Measurements from ENCODE around the gene PYROXD2. TPM values are rescaled to one million over a fixed set of nuclear protein-coding genes. Genes with fewer than 3 reads are reported as not detected.

PYROXD2 gene
- total and polyA plus RNA-seq, 2 experiments from 2014 or later, result 1.3 to 2.6 TPM

DNA sequence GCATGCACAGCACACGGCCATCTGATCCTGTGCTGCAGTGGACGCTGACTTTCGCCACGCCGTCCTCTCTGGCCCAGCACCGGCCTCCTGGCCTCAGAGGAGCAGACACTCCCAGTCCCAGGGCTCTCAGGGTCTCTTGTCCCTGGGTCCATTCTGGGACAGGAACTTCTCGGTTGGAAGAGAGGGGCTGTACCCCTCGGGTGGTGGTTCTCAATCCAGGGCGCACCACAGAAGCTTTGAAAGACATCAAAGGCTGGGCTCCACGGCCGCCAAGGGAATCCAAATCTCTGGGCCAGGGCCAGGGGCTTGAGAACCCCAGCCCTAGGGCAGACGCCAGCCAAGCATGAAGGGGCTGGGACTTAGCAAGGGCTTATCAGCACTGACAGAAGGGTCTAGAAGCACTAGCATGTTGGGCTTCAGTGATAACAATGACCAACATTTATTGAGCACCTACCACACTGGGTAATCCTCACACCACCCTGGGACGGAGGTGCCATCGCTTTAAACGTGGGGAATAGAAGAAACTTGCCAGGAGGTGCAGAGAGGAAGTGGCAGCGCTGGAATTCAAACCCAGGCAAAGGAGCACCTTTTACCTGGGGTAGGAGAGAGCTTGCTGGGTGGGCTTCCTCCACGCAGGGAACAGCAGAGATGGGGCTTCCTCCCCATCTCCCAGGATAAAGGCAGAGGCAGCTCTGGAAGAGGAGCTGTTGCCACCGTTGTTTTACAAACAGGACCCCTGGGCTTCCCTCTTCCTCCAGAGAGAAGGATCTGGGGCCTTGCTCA, 1.8 kb upstream of the PYROXD2 start:
- Histone ChIP-seq H3F3A (replicated peaks; ENCODE audit: low read depth) (no peaks in the 10 kb centered on the region), H3K27ac (ENCODE audit: low read depth) (no peak overlapping the region), H4K20me1 (replicated peaks; ENCODE audit: insufficient read depth) (no peaks in the 10 kb centered on the region), H2AFZ (no peak overlapping the region), H3K4me1 (ENCODE audit: insufficient read depth) (peaks cover 14% of the 10 kb centered on the region), H3K4me3 (no peak overlapping the region), H3K4me2 (no peak overlapping the region), H3K79me2 (replicated peaks; ENCODE audit: insufficient read depth) (no peaks in the 10 kb centered on the region), H3K27me3 (ENCODE audit: insufficient read depth) (no peaks in the 10 kb centered on the region), H3K36me3 (ENCODE audit: insufficient read depth) (no peaks in the 10 kb centered on the region), H3K9me2 (ENCODE audit: insufficient read depth) (no peaks in the 10 kb centered on the region)
- no peak for DNase-seq (ENCODE audit: low spot score)
- Mint-ChIP-seq H3K27me3 (ENCODE audit: insufficient read depth, low read depth, poor library complexity) (peaks cover 7% of the 10 kb centered on the region), H3K27ac (no peak overlapping the region), H3K36me3 (ENCODE audit: low read depth) (peaks cover 8% of the 10 kb centered on the region; the same call in 2 of the 3 replicates), H3K4me3 (no peak overlapping the region), H3K9me3 (no peaks in the 10 kb centered on the region), H3K4me1 (peaks cover 12% of the 10 kb centered on the region; the same call in 2 of the 3 replicates)
- ATAC-seq, result no peak
- TF ChIP-seq NANOG (IDR thresholded peaks at IDR 0.05; ENCODE audit: borderline replicate concordance), result no peak
- TF ChIP-seq, protein P1, sequence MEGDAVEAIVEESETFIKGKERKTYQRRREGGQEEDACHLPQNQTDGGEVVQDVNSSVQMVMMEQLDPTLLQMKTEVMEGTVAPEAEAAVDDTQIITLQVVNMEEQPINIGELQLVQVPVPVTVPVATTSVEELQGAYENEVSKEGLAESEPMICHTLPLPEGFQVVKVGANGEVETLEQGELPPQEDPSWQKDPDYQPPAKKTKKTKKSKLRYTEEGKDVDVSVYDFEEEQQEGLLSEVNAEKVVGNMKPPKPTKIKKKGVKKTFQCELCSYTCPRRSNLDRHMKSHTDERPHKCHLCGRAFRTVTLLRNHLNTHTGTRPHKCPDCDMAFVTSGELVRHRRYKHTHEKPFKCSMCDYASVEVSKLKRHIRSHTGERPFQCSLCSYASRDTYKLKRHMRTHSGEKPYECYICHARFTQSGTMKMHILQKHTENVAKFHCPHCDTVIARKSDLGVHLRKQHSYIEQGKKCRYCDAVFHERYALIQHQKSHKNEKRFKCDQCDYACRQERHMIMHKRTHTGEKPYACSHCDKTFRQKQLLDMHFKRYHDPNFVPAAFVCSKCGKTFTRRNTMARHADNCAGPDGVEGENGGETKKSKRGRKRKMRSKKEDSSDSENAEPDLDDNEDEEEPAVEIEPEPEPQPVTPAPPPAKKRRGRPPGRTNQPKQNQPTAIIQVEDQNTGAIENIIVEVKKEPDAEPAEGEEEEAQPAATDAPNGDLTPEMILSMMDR (conservative IDR thresholded peaks at IDR 0.05; ENCODE audit: low read depth in 2 of 2), result no peak
- no peak for TF ChIP-seq STAT1 (IDR thresholded peaks at IDR 0.05; ENCODE audit: unreplicated experiment)
- TF ChIP-seq ZNF114 (CRISPR knock-in tag; IDR thresholded peaks at IDR 0.05), result no peak
- no peak for TF ChIP-seq JUNB (IDR thresholded peaks at IDR 0.05; ENCODE audit: unreplicated experiment)
- TF ChIP-seq, protein P2, sequence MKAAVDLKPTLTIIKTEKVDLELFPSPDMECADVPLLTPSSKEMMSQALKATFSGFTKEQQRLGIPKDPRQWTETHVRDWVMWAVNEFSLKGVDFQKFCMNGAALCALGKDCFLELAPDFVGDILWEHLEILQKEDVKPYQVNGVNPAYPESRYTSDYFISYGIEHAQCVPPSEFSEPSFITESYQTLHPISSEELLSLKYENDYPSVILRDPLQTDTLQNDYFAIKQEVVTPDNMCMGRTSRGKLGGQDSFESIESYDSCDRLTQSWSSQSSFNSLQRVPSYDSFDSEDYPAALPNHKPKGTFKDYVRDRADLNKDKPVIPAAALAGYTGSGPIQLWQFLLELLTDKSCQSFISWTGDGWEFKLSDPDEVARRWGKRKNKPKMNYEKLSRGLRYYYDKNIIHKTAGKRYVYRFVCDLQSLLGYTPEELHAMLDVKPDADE (IDR thresholded peaks at IDR 0.05), result no peak
- TF ChIP-seq EZH2phosphoT487 (IDR thresholded peaks at IDR 0.05; ENCODE audit: unreplicated experiment), result no peak
- TF ChIP-seq ZNF331 (CRISPR knock-in tag; IDR thresholded peaks at IDR 0.05; ENCODE audit: low read depth), result no peak
- no peak for TF ChIP-seq EZH2 (IDR thresholded peaks at IDR 0.05; ENCODE audit: low read depth, unreplicated experiment)
- TF ChIP-seq, protein P3, sequence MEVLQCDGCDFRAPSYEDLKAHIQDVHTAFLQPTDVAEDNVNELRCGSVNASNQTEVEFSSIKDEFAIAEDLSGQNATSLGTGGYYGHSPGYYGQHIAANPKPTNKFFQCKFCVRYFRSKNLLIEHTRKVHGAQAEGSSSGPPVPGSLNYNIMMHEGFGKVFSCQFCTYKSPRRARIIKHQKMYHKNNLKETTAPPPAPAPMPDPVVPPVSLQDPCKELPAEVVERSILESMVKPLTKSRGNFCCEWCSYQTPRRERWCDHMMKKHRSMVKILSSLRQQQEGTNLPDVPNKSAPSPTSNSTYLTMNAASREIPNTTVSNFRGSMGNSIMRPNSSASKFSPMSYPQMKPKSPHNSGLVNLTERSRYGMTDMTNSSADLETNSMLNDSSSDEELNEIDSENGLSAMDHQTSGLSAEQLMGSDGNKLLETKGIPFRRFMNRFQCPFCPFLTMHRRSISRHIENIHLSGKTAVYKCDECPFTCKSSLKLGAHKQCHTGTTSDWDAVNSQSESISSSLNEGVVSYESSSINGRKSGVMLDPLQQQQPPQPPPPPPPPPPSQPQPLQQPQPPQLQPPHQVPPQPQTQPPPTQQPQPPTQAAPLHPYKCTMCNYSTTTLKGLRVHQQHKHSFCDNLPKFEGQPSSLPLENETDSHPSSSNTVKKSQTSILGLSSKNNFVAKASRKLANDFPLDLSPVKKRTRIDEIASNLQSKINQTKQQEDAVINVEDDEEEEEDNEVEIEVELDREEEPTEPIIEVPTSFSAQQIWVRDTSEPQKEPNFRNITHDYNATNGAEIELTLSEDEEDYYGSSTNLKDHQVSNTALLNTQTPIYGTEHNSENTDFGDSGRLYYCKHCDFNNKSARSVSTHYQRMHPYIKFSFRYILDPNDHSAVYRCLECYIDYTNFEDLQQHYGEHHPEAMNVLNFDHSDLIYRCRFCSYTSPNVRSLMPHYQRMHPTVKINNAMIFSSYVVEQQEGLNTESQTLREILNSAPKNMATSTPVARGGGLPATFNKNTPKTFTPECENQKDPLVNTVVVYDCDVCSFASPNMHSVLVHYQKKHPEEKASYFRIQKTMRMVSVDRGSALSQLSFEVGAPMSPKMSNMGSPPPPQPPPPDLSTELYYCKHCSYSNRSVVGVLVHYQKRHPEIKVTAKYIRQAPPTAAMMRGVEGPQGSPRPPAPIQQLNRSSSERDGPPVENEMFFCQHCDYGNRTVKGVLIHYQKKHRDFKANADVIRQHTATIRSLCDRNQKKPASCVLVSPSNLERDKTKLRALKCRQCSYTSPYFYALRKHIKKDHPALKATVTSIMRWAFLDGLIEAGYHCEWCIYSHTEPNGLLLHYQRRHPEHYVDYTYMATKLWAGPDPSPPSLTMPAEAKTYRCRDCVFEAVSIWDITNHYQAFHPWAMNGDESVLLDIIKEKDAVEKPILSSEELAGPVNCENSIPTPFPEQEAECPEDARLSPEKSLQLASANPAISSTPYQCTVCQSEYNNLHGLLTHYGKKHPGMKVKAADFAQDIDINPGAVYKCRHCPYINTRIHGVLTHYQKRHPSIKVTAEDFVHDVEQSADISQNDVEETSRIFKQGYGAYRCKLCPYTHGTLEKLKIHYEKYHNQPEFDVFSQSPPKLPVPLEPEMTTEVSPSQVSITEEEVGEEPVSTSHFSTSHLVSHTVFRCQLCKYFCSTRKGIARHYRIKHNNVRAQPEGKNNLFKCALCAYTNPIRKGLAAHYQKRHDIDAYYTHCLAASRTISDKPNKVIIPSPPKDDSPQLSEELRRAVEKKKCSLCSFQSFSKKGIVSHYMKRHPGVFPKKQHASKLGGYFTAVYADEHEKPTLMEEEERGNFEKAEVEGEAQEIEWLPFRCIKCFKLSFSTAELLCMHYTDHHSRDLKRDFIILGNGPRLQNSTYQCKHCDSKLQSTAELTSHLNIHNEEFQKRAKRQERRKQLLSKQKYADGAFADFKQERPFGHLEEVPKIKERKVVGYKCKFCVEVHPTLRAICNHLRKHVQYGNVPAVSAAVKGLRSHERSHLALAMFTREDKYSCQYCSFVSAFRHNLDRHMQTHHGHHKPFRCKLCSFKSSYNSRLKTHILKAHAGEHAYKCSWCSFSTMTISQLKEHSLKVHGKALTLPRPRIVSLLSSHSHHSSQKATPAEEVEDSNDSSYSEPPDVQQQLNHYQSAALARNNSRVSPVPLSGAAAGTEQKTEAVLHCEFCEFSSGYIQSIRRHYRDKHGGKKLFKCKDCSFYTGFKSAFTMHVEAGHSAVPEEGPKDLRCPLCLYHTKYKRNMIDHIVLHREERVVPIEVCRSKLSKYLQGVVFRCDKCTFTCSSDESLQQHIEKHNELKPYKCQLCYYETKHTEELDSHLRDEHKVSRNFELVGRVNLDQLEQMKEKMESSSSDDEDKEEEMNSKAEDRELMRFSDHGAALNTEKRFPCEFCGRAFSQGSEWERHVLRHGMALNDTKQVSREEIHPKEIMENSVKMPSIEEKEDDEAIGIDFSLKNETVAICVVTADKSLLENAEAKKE (CRISPR knock-in tag; IDR thresholded peaks at IDR 0.05), result no peak
- no peak for TF ChIP-seq POLR2AphosphoS5 (IDR thresholded peaks at IDR 0.05; ENCODE audit: low read depth)
- TF ChIP-seq, protein P4, sequence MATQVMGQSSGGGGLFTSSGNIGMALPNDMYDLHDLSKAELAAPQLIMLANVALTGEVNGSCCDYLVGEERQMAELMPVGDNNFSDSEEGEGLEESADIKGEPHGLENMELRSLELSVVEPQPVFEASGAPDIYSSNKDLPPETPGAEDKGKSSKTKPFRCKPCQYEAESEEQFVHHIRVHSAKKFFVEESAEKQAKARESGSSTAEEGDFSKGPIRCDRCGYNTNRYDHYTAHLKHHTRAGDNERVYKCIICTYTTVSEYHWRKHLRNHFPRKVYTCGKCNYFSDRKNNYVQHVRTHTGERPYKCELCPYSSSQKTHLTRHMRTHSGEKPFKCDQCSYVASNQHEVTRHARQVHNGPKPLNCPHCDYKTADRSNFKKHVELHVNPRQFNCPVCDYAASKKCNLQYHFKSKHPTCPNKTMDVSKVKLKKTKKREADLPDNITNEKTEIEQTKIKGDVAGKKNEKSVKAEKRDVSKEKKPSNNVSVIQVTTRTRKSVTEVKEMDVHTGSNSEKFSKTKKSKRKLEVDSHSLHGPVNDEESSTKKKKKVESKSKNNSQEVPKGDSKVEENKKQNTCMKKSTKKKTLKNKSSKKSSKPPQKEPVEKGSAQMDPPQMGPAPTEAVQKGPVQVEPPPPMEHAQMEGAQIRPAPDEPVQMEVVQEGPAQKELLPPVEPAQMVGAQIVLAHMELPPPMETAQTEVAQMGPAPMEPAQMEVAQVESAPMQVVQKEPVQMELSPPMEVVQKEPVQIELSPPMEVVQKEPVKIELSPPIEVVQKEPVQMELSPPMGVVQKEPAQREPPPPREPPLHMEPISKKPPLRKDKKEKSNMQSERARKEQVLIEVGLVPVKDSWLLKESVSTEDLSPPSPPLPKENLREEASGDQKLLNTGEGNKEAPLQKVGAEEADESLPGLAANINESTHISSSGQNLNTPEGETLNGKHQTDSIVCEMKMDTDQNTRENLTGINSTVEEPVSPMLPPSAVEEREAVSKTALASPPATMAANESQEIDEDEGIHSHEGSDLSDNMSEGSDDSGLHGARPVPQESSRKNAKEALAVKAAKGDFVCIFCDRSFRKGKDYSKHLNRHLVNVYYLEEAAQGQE (IDR thresholded peaks at IDR 0.05; ENCODE audit: unreplicated experiment), result no peak
- no peak for TF ChIP-seq CREB1 (CRISPR knock-in tag; IDR thresholded peaks at IDR 0.05; ENCODE audit: low read depth)
